Measurements from ENCODE around the gene LPP. TPM values are rescaled to one million over a fixed set of nuclear protein-coding genes. Genes with fewer than 3 reads are reported as not detected.

Gene LPP
- total and polyA plus RNA-seq, 10 of the 15 experiments (the other 5 are each of a cell fraction or from before 2014, with no cell fraction given) = under 0.01 to 0.62 (median 0.03) TPM

DNA sequence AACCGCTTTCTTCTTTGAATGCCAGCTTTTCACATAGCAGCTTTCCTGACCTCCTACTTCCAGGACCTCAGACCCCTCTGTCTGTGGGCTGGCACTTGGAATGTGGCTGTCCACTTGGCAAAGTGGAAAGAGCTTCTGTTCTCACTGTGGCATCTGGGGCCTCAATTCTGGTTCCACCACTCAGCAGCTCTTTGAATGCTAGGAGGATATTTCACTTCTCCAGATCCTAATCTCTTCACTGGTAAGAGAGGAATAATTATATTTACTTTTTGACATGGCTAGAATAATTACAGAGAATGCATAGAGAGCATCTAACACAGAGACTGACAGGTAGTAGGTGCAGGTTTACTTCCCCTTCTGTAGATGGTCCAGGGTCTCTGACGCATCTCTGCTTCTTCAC is 405.9 kb downstream of the LPP start (continued):
- TF ChIP-seq, protein P1, sequence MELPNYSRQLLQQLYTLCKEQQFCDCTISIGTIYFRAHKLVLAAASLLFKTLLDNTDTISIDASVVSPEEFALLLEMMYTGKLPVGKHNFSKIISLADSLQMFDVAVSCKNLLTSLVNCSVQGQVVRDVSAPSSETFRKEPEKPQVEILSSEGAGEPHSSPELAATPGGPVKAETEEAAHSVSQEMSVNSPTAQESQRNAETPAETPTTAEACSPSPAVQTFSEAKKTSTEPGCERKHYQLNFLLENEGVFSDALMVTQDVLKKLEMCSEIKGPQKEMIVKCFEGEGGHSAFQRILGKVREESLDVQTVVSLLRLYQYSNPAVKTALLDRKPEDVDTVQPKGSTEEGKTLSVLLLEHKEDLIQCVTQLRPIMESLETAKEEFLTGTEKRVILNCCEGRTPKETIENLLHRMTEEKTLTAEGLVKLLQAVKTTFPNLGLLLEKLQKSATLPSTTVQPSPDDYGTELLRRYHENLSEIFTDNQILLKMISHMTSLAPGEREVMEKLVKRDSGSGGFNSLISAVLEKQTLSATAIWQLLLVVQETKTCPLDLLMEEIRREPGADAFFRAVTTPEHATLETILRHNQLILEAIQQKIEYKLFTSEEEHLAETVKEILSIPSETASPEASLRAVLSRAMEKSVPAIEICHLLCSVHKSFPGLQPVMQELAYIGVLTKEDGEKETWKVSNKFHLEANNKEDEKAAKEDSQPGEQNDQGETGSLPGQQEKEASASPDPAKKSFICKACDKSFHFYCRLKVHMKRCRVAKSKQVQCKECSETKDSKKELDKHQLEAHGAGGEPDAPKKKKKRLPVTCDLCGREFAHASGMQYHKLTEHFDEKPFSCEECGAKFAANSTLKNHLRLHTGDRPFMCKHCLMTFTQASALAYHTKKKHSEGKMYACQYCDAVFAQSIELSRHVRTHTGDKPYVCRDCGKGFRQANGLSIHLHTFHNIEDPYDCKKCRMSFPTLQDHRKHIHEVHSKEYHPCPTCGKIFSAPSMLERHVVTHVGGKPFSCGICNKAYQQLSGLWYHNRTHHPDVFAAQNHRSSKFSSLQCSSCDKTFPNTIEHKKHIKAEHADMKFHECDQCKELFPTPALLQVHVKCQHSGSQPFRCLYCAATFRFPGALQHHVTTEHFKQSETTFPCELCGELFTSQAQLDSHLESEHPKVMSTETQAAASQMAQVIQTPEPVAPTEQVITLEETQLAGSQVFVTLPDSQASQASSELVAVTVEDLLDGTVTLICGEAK (IDR thresholded peaks at IDR 0.05; ENCODE audit: borderline replicate concordance) = no peak

DNA sequence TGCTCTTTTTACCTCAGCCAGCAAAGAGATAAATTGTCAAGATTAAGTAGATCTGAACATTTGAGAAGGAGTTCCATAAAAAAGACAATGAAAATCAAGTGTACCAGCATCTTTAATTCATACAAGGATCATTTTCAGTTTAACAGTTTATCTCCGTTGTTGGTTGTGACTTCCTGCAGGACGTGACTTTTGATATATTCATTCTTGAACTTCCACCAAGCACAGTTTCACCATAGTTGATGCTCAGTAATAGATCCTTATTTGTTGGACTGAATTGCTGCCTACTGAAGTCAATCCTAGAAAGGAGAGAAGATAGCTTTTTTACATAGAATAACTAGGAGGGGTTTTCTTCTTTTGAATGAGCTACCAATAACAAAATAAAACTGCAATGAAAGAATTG is 408.2 kb downstream of the LPP start:
- ChIA-PET RAD21 (ENCODE audit: unreplicated experiment) (no interaction called here), POLR2A (no interaction called here), CTCF (no interaction called here), SMC1A (ENCODE audit: uncharacterized antibody, unreplicated experiment) (no interaction called here)
- H3K9me3 ChIP-seq (replicated peaks; ENCODE audit: control insufficient read depth, insufficient read depth, low read length) = no peaks in the 10 kb centered on the region
- H3K9ac ChIP-seq (ENCODE audit: control insufficient read depth, insufficient read depth, low read length) = no peak overlapping the region
- H3K36me3 ChIP-seq (ENCODE audit: control insufficient read depth in 2 of 2, insufficient read depth in 2 of 2, low read length in 1 of 2) = no peaks in the 10 kb centered on the region
- ATAC-seq = no peak
- no peak overlapping the region for H3K4me3 ChIP-seq
- DNase-seq (ENCODE audit: low read depth, low spot score) = no peak
- H4K20me1 ChIP-seq (ENCODE audit: control insufficient read depth, insufficient read depth) = no peaks in the 10 kb centered on the region
- no peaks in the 10 kb centered on the region for H3K79me2 ChIP-seq (ENCODE audit: control insufficient read depth, insufficient read depth, low read length)
- no peak overlapping the region for H3K4me2 ChIP-seq (ENCODE audit: control insufficient read depth, insufficient read depth)
- H3K27ac ChIP-seq (ENCODE audit: control insufficient read depth, insufficient read depth) = no peak overlapping the region
- intact Hi-C loops (cut with micrococcal nuclease; ENCODE audit: unreplicated experiment) = no loop called here
- in situ Hi-C loops (cut with MboI) = no loop called here
- peaks cover 0 to 3% of the 10 kb centered on the region in 2 experiments; a peak in 1 of 4 replicates for H3K27me3 ChIP-seq (replicated peaks in 1 of 2; ENCODE audit: control insufficient read depth in 2 of 2, insufficient read depth in 2 of 2, low read length in 1 of 2)
- WGBS (ENCODE audit: insufficient coverage, insufficient replicate concordance, low lambda C conversion rate, missing lambda C conversion rate) = 24% methylated on average over 2 of the region's 2 CpGs
- FAIRE-seq = no peak
- H2AFZ ChIP-seq (ENCODE audit: control insufficient read depth, low read depth, low read length) = no peak overlapping the region
- no TSS peak for BruUV-seq (replicated peaks)
- no peak for TF ChIP-seq KLF5 (IDR thresholded peaks at IDR 0.05; ENCODE audit: partially characterized antibody)
- TF ChIP-seq ZNF384 (IDR thresholded peaks at IDR 0.05; ENCODE audit: borderline replicate concordance, low read depth, low read length) = no peak
- no peaks in the 10 kb centered on the region for H3K4me1 ChIP-seq (ENCODE audit: control insufficient read depth, insufficient read depth, low read length)

All from GM12878 (cell line).